Astrocyte of the cerebellum (primary cell): ENCODE results near the gene HDAC4.

Experiments used
- DNase-seq: peaks from one replicate; pipeline ENCODE4 v3.0.0-alpha.2; 2011; ENCODE audit warnings: low read depth
- H3K4me3 ChIP-seq: 2 replicates; pipeline ENCODE4 v1.5.1; 2011; ENCODE audit warnings: mild to moderate bottlenecking, low read depth, low read length, moderate library complexity
- in situ Hi-C: cut with HindIII; loops from 2 replicates; pipeline ENCODE4 v1.10.0; 2017; ENCODE audit warnings: low sequenced_read_pairs
- TF ChIP-seq, protein P1 (sequence below): IDR thresholded peaks from 2 replicates; pipeline ENCODE4 v1.5.1; 2012; ENCODE audit warnings: low read length, low read depth, moderate library complexity, mild to moderate bottlenecking; ENCODE audit errors: missing control alignments

The HDAC4 gene

GRCh38 chr2:239304533-239305221, 96.1 kb downstream of the HDAC4 start:
- in situ Hi-C loops: no loop called here
- no peak for DNase-seq
- TF ChIP-seq, protein P1, sequence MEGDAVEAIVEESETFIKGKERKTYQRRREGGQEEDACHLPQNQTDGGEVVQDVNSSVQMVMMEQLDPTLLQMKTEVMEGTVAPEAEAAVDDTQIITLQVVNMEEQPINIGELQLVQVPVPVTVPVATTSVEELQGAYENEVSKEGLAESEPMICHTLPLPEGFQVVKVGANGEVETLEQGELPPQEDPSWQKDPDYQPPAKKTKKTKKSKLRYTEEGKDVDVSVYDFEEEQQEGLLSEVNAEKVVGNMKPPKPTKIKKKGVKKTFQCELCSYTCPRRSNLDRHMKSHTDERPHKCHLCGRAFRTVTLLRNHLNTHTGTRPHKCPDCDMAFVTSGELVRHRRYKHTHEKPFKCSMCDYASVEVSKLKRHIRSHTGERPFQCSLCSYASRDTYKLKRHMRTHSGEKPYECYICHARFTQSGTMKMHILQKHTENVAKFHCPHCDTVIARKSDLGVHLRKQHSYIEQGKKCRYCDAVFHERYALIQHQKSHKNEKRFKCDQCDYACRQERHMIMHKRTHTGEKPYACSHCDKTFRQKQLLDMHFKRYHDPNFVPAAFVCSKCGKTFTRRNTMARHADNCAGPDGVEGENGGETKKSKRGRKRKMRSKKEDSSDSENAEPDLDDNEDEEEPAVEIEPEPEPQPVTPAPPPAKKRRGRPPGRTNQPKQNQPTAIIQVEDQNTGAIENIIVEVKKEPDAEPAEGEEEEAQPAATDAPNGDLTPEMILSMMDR: no peak
- H3K4me3 ChIP-seq: no peak overlapping the region

DNA sequence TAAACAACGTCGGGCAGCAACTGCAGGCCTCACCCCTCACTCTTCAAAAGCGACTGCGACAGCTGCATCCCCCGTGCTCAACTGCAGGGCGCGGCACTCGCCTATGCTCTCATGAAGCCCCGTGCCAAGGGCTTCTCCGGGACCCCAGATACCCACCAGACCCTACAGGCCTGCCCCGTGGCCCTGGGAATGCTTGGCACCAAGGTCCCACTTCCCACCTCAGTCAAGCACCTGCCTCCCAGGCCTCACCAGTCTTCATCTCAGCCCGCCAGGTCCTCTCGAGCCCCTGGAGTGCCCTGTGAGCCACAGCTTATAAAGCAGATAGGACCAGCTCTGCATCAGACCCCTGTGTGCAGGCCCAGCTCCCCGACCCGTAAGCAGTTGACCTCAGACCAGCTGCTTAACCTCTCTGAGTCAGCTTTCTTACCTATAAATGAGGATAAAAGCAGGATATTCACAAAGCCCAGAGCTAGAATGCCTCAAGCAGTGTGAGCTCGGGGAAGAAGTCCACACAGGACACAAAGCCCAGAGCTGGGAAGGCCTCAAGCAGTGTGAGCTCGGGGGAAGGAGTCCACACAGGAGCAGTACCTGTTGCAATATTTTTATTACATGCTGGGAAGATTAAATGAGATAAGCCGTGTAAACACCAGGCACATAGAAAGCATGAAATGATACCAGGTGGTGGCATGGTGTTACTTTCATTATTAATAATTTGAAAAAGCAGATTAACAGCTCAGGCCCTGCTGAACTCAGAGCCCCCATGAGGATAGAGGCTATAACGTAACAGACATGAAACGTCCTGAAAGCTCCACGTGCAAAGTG, 96.9 kb downstream of the HDAC4 start:
- TF ChIP-seq, protein P1: no peak
- no peak overlapping the region for H3K4me3 ChIP-seq
- no peak for DNase-seq
- in situ Hi-C loops: no loop called here

DNA sequence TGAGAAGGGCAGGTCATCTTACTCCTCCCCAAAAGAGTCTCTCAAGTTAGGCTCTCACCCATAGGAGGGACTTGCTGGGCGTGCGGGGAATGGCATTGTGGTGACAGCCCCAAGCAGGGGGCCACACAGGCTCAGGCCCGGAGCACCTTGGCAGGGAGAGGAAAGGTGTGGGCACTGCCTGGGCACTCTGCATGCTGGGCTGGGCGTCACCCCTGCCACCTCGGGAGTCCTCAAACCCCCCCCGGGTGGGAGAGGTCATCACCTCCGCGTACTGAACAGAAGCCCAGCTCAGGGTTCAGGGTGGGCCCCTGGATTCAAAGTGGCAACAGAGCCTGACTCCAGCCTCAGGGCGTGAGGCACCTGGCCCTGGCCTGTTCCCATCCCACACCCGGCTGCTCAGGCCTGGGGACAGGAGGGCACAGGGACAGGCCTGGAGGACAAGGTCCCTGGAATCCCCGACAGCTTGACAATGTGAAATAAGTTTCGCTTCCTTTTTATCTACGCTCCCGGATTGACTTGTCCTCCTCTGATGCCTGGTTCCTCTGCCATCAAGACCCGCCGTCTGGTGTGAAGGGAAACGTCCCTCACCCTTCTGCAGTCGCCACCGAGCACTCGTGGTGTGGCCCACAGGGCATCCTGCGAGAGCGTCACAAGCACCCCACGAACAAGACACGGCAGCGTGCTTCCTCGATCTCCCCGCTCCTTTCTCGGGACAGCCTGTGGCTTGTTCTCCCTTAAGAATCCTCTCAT, 97.8 kb downstream of the HDAC4 start:
- no peak for DNase-seq
- TF ChIP-seq, protein P1: no peak
- in situ Hi-C loops: no loop called here
- H3K4me3 ChIP-seq: no peak overlapping the region

GRCh38 chr2:239302083-239302807, 98.6 kb downstream of the HDAC4 start:
- DNase-seq: no peak
- TF ChIP-seq, protein P1: no peak
- in situ Hi-C loops: no loop called here
- no peak overlapping the region for H3K4me3 ChIP-seq

DNA sequence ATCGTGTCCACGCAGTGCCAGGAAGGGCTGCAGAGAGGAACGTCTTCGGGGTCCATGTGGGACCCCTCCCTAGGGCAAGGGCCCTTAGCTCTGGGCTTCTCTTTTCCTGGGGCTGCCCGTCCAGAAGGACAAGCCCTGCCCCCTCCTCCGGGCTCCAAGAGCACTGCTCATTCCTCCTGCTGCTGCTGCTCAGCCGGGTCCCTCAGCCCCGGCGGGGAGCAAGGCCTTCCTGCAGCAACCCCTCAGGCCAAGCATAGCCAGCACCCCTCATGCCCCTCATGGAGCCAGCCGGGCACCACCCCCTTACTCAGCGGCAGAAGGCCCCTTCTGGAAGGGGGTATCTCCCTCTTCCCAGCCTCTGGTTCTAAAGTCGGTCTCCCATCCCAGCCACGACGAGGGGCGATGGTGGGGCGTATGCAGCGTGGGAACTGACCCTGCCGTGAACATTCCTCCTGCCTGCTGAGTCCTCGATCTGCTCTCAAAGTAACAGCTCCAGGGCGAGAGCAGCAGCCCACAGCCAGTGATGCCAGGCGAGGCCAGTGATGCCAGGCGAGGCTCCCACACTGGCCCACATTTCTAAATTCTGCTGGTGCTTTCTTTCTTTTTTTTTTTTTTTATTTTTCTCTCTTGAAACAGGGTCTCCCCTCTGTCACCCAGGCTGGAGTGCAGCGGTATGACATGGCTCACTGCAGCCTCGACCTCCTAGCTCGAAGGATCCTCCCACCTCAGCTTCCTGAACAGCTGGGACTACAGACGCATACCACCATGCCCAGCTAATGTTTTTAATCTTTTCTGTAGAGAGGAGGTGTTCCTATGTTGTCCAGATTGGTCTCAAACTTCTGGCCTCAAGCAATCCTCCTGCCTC, 99.7 kb downstream of the HDAC4 start:
- in situ Hi-C loops: no loop called here

More for the DNA sequence above, 99.7 kb downstream of the HDAC4 start:
- TF ChIP-seq, protein P1: no peak
- no peak for DNase-seq
- H3K4me3 ChIP-seq: no peak overlapping the region
